Neutrophil (primary cell): Measurements from ENCODE around the gene GMPS.

ENCODE experiments used
- H3K27ac ChIP-seq: fragments of 200-600 bp; sonication (generic); 2 replicates; pipeline ENCODE4 v1.5.1; 2016; ENCODE audit warnings: mild to moderate bottlenecking, moderate library complexity
- H3K27me3 ChIP-seq: fragments of 200-600 bp; sonication (generic); 2 replicates; pipeline ENCODE4 v1.6.0; 2016; ENCODE audit warnings: mild to moderate bottlenecking
- H3K36me3 ChIP-seq: fragments of 200-600 bp; sonication (generic); 2 replicates; pipeline ENCODE4 v1.5.1; 2017
- H3K4me1 ChIP-seq, 2 experiments: fragments of 200-600 bp in 1 of 2; sonication (generic) in 1 of 2; 1 replicate in 1 of 2; 2 replicates in 1 of 2; pipeline versions ENCODE4 v1.5.1 to v1.6.1; 2013 to 2016; ENCODE audit warnings: low read depth in 1 of 2, low read length in 1 of 2, mild to moderate bottlenecking in 1 of 2, moderate library complexity in 1 of 2; ENCODE audit not compliant: control insufficient read depth in 1 of 2, insufficient read depth in 1 of 2
- H3K4me3 ChIP-seq, 2 experiments: fragments of 200-600 bp in 1 of 2; sonication (generic) in 1 of 2; 1 replicate in 1 of 2; 2 replicates in 1 of 2; pipeline ENCODE4 v1.5.1; 2013 to 2016; ENCODE audit warnings: low read depth in 1 of 2, low read length in 1 of 2, mild to moderate bottlenecking in 1 of 2, moderate library complexity in 1 of 2
- H3K9me3 ChIP-seq: fragments of 200-600 bp; sonication (generic); 2 replicates; pipeline ENCODE4 v1.5.1; 2016
- CTCF ChIP-seq: fragments of 200-600 bp; sonication (generic); IDR thresholded peaks from 2 replicates; pipeline ENCODE4 v1.5.1; 2016; ENCODE audit warnings: antibody characterized with exemption

The GMPS gene

DNA sequence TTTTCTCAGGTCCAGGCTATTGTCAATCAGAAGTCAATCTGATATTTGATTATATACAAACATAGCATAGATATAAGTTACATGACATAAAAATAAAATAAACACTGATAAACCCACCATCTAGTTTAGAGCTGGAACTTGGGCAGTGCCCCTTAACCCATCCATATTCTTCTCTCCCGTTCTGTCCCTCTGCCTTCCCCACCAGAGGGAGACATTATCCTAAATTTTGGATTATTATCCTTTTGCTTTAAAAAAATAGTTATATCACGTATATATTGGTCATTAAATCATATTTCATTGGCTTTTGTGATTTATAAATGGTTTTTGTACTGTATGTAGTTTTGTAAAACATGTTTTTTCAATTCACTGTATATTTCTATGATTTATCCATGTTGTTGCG, 107.9 kb downstream of the GMPS start:
- H3K36me3 ChIP-seq, result no peaks in the 10 kb centered on the region
- H3K9me3 ChIP-seq, result no peaks in the 10 kb centered on the region
- H3K4me3 ChIP-seq, result no peak overlapping the region
- no peak for TF ChIP-seq CTCF
- no peak overlapping the region for H3K27ac ChIP-seq
- H3K27me3 ChIP-seq, result no peaks in the 10 kb centered on the region
- H3K4me1 ChIP-seq, result no peaks in the 10 kb centered on the region

GRCh38 chr3:155979746-155980145, 109.3 kb downstream of the GMPS start:
- H3K27ac ChIP-seq, result no peak overlapping the region
- H3K4me1 ChIP-seq, result no peaks in the 10 kb centered on the region
- H3K4me3 ChIP-seq, result no peak overlapping the region
- H3K36me3 ChIP-seq, result no peaks in the 10 kb centered on the region
- no peaks in the 10 kb centered on the region for H3K27me3 ChIP-seq
- no peak for TF ChIP-seq CTCF
- H3K9me3 ChIP-seq, result no peaks in the 10 kb centered on the region

DNA sequence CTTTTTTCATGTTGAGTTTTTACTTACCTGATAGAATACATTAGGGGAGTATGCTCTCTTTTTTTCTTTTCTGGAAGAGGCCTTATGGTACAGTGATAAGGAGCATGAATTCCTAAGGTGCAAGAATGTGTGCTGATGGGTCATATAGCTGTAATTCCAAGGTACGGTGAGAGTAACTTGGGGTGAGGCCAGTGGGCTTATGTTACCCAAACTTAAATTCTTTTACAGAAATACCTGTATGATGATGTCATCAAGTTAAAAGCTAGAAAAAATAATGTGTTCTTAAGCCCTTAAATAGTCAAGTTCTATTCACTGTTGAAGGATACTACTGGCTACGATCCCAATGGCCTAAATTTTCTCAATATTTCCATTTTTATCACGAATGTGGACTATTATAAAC, 111.2 kb downstream of the GMPS start:
- TF ChIP-seq CTCF, result no peak
- Histone ChIP-seq H3K4me3 (no peak overlapping the region), H3K27me3 (no peaks in the 10 kb centered on the region), H3K9me3 (no peaks in the 10 kb centered on the region), H3K27ac (no peak overlapping the region), H3K4me1 (no peaks in the 10 kb centered on the region), H3K36me3 (no peaks in the 10 kb centered on the region)

- H3K27me3 ChIP-seq, result no peaks in the 10 kb centered on the region
- H3K27ac ChIP-seq, result no peak overlapping the region
- TF ChIP-seq CTCF, result no peak
- H3K4me1 ChIP-seq, result no peaks in the 10 kb centered on the region
- H3K36me3 ChIP-seq, result no peaks in the 10 kb centered on the region
- no peak overlapping the region for H3K4me3 ChIP-seq
- no peaks in the 10 kb centered on the region for H3K9me3 ChIP-seq
Observed at GRCh38 chr3:155983834-155984474, 113.5 kb downstream of the GMPS start.

DNA sequence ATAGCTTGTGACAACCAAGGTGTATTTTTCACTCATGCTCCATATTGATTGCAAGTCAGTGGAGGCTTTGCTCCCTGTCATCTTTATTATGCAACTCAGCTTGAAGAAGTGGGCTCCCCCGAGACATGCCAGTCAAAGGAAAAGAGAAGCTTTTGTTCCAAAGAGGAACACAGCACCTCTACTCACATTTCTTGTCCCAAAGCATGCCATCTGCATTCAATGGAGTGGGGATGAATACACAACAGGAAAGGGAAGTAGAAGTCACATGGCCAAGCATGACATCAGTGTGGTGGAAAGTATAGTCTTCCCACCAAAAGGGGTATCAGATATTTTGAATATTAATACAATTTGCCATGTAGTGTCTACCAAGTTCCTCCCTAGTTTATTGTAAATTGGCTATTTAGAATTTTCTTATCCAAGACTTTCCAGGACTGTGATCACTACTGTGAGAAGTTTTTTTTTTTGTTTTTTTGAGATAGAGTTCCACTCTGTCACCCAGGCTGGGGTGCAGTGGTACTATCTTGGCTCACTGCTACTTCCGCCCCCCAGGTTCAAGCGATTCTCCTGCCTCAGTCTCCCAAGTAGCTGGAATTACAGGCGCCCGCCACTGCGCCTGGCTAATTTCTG, 114.5 kb downstream of the GMPS start:
- Histone ChIP-seq H3K27me3 (no peaks in the 10 kb centered on the region), H3K4me1 (no peaks in the 10 kb centered on the region), H3K9me3 (no peaks in the 10 kb centered on the region), H3K27ac (no peak overlapping the region), H3K36me3 (no peaks in the 10 kb centered on the region), H3K4me3 (no peak overlapping the region)
- TF ChIP-seq CTCF, result no peak
